A549 (cell line): ENCODE results near the gene ACIN1.

ENCODE experiments used
- BHLHE40 ChIP-seq: IDR thresholded peaks from 2 replicates; pipeline ENCODE4 v1.6.1; 2012; ENCODE audit warnings: low read depth, low read length, inconsistent platforms
- CHD2 ChIP-seq: fragments of 150-350 bp; IDR thresholded peaks from 2 replicates; pipeline ENCODE4 v1.6.1; 2014; ENCODE audit warnings: low read length; ENCODE audit not compliant: partially characterized antibody
- CTCF ChIP-seq: fragments of >200 bp; sonication (Bioruptor Twin); formaldehyde crosslinking; IDR thresholded peaks from 3 replicates; pipeline ENCODE4 v1.5.1; 2016
- ELK1 ChIP-seq: fragments of 150-350 bp; IDR thresholded peaks from 2 replicates; pipeline ENCODE4 v1.6.1; 2014; ENCODE audit warnings: low read depth, mild to moderate bottlenecking, low read length
- HEYL ChIP-seq: fragments of 250-450 bp; sonication (Bioruptor Pico); IDR thresholded peaks from 2 replicates; pipeline ENCODE4 v1.8.0; 2021; ENCODE audit warnings: mild to moderate bottlenecking, moderate library complexity
- HOXB5 ChIP-seq: fragments of 250-450 bp; sonication (Bioruptor Pico); IDR thresholded peaks from 2 replicates; pipeline ENCODE4 v1.5.0; 2020; ENCODE audit warnings: mild to moderate bottlenecking, moderate library complexity
- MAFK ChIP-seq: fragments of 450-650 bp; IDR thresholded peaks from 2 replicates; pipeline ENCODE4 v1.6.1; 2014; ENCODE audit not compliant: partially characterized antibody
- MAX ChIP-seq: IDR thresholded peaks from 2 replicates; pipeline ENCODE4 v1.6.1; 2012
- PHF8 ChIP-seq: fragments of 200-600 bp; sonication (generic); IDR thresholded peaks from 2 replicates; pipeline ENCODE4 v1.6.1; 2016; ENCODE audit warnings: low read depth, mild to moderate bottlenecking, antibody characterized with exemption, moderate library complexity, borderline replicate concordance
- POLR2A ChIP-seq: IDR thresholded peaks from 2 replicates; pipeline ENCODE4 v1.6.1; 2012; ENCODE audit warnings: mild to moderate bottlenecking, low read length
- RCOR1 ChIP-seq: fragments of 150-350 bp; IDR thresholded peaks from 2 replicates; pipeline ENCODE4 v1.6.1; 2014; ENCODE audit warnings: antibody characterized with exemption, low read length, low read depth
- REST ChIP-seq: fragments of 200-600 bp; sonication (generic); IDR thresholded peaks from 2 replicates; pipeline ENCODE4 v1.6.1; 2016; ENCODE audit warnings: antibody characterized with exemption, mild to moderate bottlenecking, moderate library complexity

- TF ChIP-seq ELK1 (no peak), MAX (no peak), POLR2A (no peak), MAFK (no peak), PHF8 (no peak), CTCF (no peak), RCOR1 (no peak), CHD2 (no peak), REST (no peak), BHLHE40 (no peak), HOXB5 (no peak), HEYL (CRISPR knock-in tag) (no peak)
Measured at GRCh38 chr14:23137192-23137812, 42.4 kb upstream of the ACIN1 start.
